GM10266 (cell line): ENCODE results near the gene D2HGDH.
"Not testable (repeated sequence)": the region's sequence is repeated elsewhere in the genome, so short reads cannot be mapped to it uniquely, and the experiment has no call there.

Experiments used
- DNase-seq: peaks from one replicate; pipeline ENCODE4 v3.0.0; 2012; ENCODE audit errors: extremely low spot score
- TF ChIP-seq, protein P1 (sequence below): IDR thresholded peaks from 2 replicates; pipeline ENCODE4 v1.5.1; 2012; ENCODE audit warnings: mild to moderate bottlenecking, low read depth; ENCODE audit not compliant: control insufficient read depth, insufficient read depth; ENCODE audit errors: missing control alignments

Gene D2HGDH

DNA sequence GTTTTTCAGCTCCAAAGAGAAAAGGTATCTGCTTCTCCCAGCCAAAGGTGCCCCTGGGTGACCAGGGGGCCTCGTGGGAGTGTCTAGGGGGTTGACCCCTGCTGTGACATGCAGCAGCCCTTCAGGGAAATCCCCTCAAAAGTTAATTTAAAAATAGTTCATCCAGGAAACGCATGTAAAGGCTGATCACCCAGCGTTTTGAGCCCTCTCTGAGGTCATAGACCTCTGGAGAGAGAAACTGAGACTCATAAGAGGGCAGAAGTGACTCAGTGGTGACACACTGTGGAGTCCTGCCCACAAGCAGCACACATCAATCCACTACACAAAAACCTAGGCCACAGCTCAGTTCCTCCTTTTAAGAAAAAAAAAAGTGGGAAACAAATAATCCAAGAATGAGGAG is 54.1 kb downstream of the D2HGDH start:
- peak; percentile 59 for DNase-seq
- TF ChIP-seq, protein P1, sequence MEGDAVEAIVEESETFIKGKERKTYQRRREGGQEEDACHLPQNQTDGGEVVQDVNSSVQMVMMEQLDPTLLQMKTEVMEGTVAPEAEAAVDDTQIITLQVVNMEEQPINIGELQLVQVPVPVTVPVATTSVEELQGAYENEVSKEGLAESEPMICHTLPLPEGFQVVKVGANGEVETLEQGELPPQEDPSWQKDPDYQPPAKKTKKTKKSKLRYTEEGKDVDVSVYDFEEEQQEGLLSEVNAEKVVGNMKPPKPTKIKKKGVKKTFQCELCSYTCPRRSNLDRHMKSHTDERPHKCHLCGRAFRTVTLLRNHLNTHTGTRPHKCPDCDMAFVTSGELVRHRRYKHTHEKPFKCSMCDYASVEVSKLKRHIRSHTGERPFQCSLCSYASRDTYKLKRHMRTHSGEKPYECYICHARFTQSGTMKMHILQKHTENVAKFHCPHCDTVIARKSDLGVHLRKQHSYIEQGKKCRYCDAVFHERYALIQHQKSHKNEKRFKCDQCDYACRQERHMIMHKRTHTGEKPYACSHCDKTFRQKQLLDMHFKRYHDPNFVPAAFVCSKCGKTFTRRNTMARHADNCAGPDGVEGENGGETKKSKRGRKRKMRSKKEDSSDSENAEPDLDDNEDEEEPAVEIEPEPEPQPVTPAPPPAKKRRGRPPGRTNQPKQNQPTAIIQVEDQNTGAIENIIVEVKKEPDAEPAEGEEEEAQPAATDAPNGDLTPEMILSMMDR: peak; percentile 29

DNA sequence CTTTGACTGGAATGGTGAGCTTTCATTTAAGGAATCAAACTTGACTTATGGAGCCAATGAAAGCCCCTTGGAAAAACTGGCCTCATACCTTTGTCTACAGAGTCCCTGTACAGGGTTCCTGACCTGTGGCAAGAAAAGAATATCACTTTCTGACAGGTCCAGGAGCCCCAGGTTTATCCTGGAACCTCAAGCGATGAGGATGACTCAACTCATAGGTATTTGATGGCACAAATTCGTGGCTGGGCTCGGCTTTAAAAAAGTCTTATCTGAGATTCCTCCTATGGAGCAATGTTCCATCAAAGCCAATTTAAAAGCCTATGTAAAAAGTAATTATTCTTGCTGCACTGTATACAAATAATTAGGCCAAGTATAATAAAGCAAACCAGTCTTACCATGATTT is 57.0 kb downstream of the D2HGDH start:
- DNase-seq: not testable (repeated sequence)

DNA sequence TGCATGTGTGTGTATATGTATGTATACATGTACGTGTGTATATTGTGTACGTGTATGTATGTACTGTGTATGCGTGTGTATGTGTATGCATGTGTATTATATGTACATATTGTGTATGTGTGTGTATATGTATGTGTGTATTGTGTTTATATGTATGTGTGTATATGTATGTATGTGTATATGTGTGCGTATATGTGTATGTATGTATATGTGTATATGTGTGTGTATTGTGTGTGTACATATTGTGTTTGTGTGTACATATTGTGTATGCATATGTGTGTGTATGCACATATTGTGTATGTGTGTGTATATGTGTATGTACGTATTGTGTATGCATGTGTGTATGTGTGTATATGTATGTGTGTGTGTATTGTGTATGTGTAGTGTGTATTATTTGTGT is 59.0 kb downstream of the D2HGDH start:
- TF ChIP-seq, protein P1: no peak
- DNase-seq: no peak

DNA sequence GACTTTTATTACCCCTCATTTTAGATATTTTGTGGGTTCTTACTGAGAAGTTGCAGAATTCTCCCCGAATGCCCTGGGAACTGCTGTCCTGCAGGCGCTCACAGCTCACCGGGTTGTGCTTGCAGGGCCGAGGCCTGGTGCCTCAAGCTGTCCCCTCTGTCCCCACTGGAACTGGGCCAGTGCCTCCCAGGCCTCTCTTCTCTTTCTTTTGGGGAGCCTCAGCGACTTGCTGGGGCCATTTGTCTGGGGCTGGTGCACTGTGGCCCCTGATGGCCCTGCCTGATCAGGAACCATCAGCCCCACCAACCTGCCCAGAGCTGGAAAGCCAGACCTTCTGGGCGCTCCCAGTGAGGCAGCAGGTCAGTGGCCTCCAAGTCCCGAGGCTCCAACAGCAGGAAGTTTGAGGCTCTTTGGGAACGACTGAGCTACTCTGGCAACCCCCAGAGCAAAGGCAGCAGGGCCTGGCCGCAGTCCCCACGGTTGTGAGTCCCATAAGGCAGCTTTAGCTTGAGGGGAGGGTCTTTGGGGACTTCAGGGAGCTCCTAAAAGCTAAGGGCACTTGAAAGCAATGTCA is 59.9 kb downstream of the D2HGDH start:
- TF ChIP-seq, protein P1: no peak

DNA sequence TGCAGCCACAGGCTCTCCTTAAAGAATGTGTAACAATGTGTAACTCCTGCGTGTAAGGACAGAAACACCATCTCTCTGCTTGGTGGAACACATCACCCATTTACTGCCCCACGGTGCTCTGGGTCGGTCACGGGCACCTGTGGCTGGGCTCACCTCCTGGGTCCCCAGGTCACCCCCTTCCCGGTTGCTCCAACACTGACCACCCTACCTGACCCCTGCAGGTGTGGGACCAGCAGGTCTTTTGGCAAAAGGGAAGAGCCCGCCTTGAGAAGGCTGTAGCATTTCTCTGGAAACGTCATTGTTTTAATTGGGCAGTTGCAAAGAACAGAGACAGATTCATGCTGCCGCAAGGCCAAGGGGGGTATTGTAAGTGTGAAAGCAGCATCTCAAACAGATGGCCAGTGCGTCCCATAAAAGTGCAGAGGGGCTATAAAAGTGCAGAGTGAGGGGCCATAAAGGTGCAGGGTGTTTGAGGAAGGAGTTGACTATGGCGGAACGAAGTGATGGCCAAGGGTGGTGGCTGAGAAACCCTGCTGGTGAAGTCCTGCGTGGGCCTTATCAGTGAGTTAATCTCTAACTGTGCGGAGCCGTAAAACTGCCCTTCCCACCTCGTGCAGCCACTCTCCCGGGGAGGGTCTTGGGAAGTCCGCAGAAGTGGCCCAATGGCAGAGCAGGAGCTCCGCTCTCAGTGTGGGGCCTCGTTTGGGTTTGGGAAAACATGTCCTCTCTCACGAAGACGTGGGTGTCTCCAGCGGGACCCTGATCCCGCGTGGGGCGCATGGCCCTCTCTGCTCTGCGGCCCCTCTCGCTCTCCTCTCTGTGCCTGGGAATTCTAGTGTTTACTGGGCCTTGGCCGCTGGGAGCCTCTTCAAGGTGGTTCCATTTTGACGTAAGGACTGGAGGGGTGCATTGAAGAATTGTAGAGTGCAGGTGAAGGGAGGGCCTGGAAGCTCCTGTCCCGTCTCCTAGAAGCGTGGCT is 60.9 kb downstream of the D2HGDH start:
- TF ChIP-seq, protein P1: no peak
- no peak for DNase-seq

More for the DNA sequence above, 59.9 kb downstream of the D2HGDH start:
- DNase-seq: no peak

DNA sequence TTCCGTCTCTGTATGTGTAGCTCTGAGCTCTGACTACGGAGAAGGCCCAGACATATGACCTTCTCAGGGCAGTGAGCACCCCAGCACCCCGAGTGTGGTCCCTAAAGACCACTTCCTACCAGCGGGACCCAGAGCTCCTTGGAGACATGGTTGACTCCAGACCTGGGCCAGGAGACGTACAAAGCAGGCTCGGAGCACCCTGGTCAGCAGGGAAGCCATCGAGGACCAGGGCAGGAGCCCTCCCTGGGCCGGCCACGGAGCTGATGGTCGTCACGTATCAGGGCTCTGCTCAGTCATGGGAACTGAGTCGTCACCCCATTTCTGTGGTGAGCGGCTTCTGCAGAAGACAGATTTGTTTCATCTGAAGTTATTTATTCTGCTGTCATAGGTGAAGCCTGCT is 61.8 kb downstream of the D2HGDH start:
- TF ChIP-seq, protein P1: no peak
- DNase-seq: no peak

DNA sequence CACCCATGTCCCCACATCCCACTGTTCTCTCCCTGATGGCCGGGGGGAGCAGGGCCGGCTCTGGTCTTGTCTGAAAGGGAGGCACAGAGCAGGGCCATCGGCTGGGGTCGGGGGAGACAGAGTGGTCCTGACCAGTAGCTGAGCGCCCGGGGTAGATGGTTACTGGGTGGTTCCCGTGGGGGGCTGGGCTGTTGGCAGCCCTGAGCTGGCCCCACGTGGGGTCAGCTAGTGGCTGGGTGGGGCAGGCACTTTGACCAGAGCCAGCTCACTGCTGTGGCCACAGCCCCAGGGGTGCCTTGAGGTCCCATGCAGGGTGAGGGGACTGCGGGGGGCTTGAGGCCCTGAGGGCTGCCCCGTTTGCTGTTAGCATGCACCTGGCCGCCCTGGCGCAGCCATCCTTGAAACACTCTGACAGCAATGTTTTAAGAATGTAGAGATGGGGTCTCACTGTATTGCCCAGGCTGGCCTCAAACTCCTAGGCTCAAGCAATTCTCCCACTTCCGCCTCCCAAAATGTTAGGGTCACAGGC is 62.2 kb downstream of the D2HGDH start:
- DNase-seq: no peak
- TF ChIP-seq, protein P1: no peak
